HEK293T (cell line): Measurements from ENCODE around the gene ALPK1.
"Not testable (repeated sequence)": the region's sequence is repeated elsewhere in the genome, so short reads cannot be mapped to it uniquely, and the experiment has no call there.

ENCODE experiments used
- CTCF ChIA-PET: fragments of 350-600 bp; formaldehyde crosslinking; extraction: SDS; loops from one replicate; lab custom pipeline; 2021; ENCODE audit warnings: antibody characterized with exemption, inconsistent platforms; lab: Yijun Ruan, JAX
- POLR2A ChIA-PET: fragments of 350-600 bp; formaldehyde crosslinking; extraction: SDS; loops from one replicate; lab custom pipeline; 2020; ENCODE audit warnings: antibody characterized with exemption, inconsistent platforms; lab: Yijun Ruan, JAX
- DNase-seq: peaks from one replicate; pipeline ENCODE4 v3.0.0; 2012; ENCODE audit warnings: mixed read lengths; ENCODE audit errors: extremely low spot score
- ARNT ChIP-seq: fragments of 450-650 bp; IDR thresholded peaks from 2 replicates; pipeline ENCODE4 v1.6.1; 2017; ENCODE audit warnings: mild to moderate bottlenecking
- BHLHE40 ChIP-seq: fragments of 450-650 bp; IDR thresholded peaks from 2 replicates; pipeline ENCODE4 v1.6.1; 2016; ENCODE audit warnings: mild to moderate bottlenecking, moderate library complexity, borderline replicate concordance
- CTBP1 ChIP-seq: fragments of 450-650 bp; IDR thresholded peaks from 2 replicates; pipeline ENCODE4 v1.6.1; 2016; ENCODE audit warnings: borderline replicate concordance
- ELF4 ChIP-seq: fragments of 450-650 bp; IDR thresholded peaks from 2 replicates; pipeline ENCODE4 v1.6.1; 2017; ENCODE audit warnings: antibody characterized with exemption
- FOXA1 ChIP-seq: fragments of 450-650 bp; IDR thresholded peaks from 2 replicates; pipeline ENCODE4 v1.6.1; 2016; ENCODE audit warnings: mild to moderate bottlenecking
- FOXK2 ChIP-seq: fragments of 450-650 bp; IDR thresholded peaks from 2 replicates; pipeline ENCODE4 v1.6.1; 2016; ENCODE audit warnings: mild to moderate bottlenecking
- FOXM1 ChIP-seq: fragments of 450-650 bp; IDR thresholded peaks from 2 replicates; pipeline ENCODE4 v1.6.1; 2017; ENCODE audit warnings: mild to moderate bottlenecking, borderline replicate concordance
- HDGF ChIP-seq: fragments of 450-650 bp; IDR thresholded peaks from 2 replicates; pipeline ENCODE4 v1.6.1; 2017; ENCODE audit warnings: antibody characterized with exemption, borderline replicate concordance
- L3MBTL2 ChIP-seq: fragments of 450-650 bp; conservative IDR thresholded peaks from 2 replicates; pipeline ENCODE4 v1.6.1; 2016; ENCODE audit warnings: mild to moderate bottlenecking
- LEF1 ChIP-seq: fragments of 450-650 bp; IDR thresholded peaks from 2 replicates; pipeline ENCODE4 v1.6.1; 2017; ENCODE audit warnings: mild to moderate bottlenecking, borderline replicate concordance
- NFRKB ChIP-seq: fragments of 450-650 bp; IDR thresholded peaks from 2 replicates; pipeline ENCODE4 v1.6.1; 2016; ENCODE audit warnings: mild to moderate bottlenecking, moderate library complexity
- SP1 ChIP-seq: fragments of 450-650 bp; IDR thresholded peaks from 2 replicates; pipeline ENCODE4 v1.6.1; 2017
- SUZ12 ChIP-seq: fragments of 450-650 bp; IDR thresholded peaks from 2 replicates; pipeline ENCODE4 v1.6.1; 2016; ENCODE audit warnings: mild to moderate bottlenecking
- TARDBP ChIP-seq: fragments of 450-650 bp; IDR thresholded peaks from 2 replicates; pipeline ENCODE4 v1.6.1; 2016
- ZNF384 ChIP-seq: fragments of 450-650 bp; IDR thresholded peaks from 2 replicates; pipeline ENCODE4 v1.6.1; 2016
- TF ChIP-seq, protein P1 (sequence below): fragments of 450-650 bp; IDR thresholded peaks from 2 replicates; pipeline ENCODE4 v1.6.1; 2016

The ALPK1 gene

GRCh38 chr4:112426416-112426815 lies 129.2 kb downstream of the ALPK1 start:
- POLR2A ChIA-PET = no interaction called here
- TF ChIP-seq TARDBP (no peak), FOXA1 (no peak), LEF1 (no peak), FOXK2 (no peak), ARNT (no peak), L3MBTL2 (no peak), CTBP1 (no peak), HDGF (no peak), ZNF384 (no peak), BHLHE40 (no peak), ELF4 (no peak), NFRKB (no peak)
- TF ChIP-seq, protein P1, sequence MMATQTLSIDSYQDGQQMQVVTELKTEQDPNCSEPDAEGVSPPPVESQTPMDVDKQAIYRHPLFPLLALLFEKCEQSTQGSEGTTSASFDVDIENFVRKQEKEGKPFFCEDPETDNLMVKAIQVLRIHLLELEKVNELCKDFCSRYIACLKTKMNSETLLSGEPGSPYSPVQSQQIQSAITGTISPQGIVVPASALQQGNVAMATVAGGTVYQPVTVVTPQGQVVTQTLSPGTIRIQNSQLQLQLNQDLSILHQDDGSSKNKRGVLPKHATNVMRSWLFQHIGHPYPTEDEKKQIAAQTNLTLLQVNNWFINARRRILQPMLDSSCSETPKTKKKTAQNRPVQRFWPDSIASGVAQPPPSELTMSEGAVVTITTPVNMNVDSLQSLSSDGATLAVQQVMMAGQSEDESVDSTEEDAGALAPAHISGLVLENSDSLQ = no peak
- DNase-seq = no peak
- CTCF ChIA-PET = no interaction called here

GRCh38 chr4:112431158-112431557 lies 134.0 kb downstream of the ALPK1 start:
- POLR2A ChIA-PET = no interaction called here
- TF ChIP-seq ZNF384 = no peak
- no peak for TF ChIP-seq ELF4
- TF ChIP-seq ARNT = no peak
- TF ChIP-seq SP1 = no peak
- no peak for TF ChIP-seq SUZ12
- TF ChIP-seq HDGF = no peak
- TF ChIP-seq, protein P1 = no peak
- no peak for TF ChIP-seq FOXM1
- no peak for TF ChIP-seq LEF1
- TF ChIP-seq L3MBTL2 = no peak
- TF ChIP-seq NFRKB = no peak
- no peak for DNase-seq
- CTCF ChIA-PET = no interaction called here

GRCh38 chr4:112436987-112437386 lies 139.8 kb downstream of the ALPK1 start:
- TF ChIP-seq SUZ12 (no peak), TARDBP (no peak), FOXA1 (no peak), ARNT (no peak), ELF4 (no peak), L3MBTL2 (no peak), ZNF384 (no peak), FOXM1 (no peak)
- POLR2A ChIA-PET = no interaction called here
- DNase-seq = no peak
- CTCF ChIA-PET = no interaction called here

DNA sequence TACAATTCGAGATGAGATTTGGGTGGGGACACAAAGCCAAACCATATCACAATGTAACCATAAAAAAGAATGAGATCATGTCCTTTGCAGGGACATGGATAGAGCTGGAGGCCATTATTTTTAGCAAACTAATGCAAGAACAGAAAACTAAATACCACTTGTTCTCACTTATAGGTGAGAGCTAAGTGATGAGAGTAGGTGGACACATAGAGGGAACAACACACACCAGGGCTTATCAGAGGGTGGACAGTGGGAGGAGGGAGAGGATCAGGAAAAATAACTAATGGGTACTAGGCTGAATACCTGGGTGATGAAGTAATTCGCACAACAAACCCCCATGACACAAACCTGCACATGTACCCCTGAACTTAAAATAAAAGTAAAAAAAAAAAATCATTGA lies 145.1 kb downstream of the ALPK1 start:
- DNase-seq, POLR2A ChIA-PET: not testable (repeated sequence)
- CTCF ChIA-PET = interaction anchor here (0.8 kb wide), 1 partner anchor 296 kb away, joined by 9 read pairs; no protein-coding TSS in a partner anchor

- ChIA-PET POLR2A (no interaction called here), CTCF (interaction anchor here (0.5 to 0.6 kb wide), 2 partner anchors 54 to 60 kb away, joined by 3 read pairs; no protein-coding TSS in a partner anchor)
- DNase-seq = peak; percentile 25
- TF ChIP-seq NFRKB (no peak), ARNT (no peak)
- TF ChIP-seq, protein P1 = peak; percentile 67
Measured at GRCh38 chr4:112448306-112449132, 151.3 kb downstream of the ALPK1 start.

DNA sequence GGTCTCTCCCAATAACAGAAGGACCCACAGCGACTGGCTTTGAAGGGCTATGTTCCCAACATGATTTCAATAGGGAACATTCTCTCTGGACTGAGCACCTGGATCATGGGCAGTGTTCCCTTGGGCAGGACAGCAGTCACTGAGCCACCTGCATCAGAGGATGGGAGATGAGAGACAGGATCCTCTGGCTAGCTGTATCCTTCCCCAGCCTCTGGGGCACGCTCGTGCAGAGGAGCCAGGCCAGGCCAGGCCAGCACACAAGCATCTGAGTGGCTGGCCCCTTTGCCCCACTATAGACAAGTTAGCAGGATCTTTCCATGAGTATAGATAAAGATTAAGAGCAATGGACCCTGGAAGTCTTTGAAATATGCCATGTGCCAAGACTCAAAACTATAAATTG lies 152.5 kb downstream of the ALPK1 start:
- no peak for DNase-seq
- ChIA-PET POLR2A (no interaction called here), CTCF (no interaction called here)
- TF ChIP-seq ARNT = no peak
- no peak for TF ChIP-seq NFRKB
- no peak for TF ChIP-seq L3MBTL2
- no peak for TF ChIP-seq FOXA1
- TF ChIP-seq SUZ12 = no peak
- TF ChIP-seq TARDBP = no peak
- TF ChIP-seq ELF4 = no peak
- TF ChIP-seq SP1 = no peak
- no peak for TF ChIP-seq HDGF

GRCh38 chr4:112451104-112451503 lies 153.9 kb downstream of the ALPK1 start:
- ChIA-PET POLR2A (no interaction called here), CTCF (no interaction called here)
- DNase-seq = no peak
- TF ChIP-seq HDGF = no peak
- TF ChIP-seq ZNF384 = no peak
- no peak for TF ChIP-seq NFRKB
- TF ChIP-seq FOXA1 = no peak
- TF ChIP-seq L3MBTL2 = no peak
- no peak for TF ChIP-seq FOXM1
- TF ChIP-seq SP1 = no peak
- TF ChIP-seq SUZ12 = no peak
- no peak for TF ChIP-seq ELF4
